ENCODE measurements around the gene TTLL11. TPM values are rescaled to one million over a fixed set of nuclear protein-coding genes. Genes with fewer than 3 reads are reported as not detected.

TTLL11 gene
- polyA plus RNA-seq, 1 donor from 2014 or later = 8.0 TPM

GRCh38 chr9:122138560-122139268 lies 45.6 kb upstream of the TTLL11 start:
- TF ChIP-seq SMC3 (conservative IDR thresholded peaks at IDR 0.05; ENCODE audit: poor library complexity) = no peak
- TF ChIP-seq MXI1 (conservative IDR thresholded peaks at IDR 0.05; ENCODE audit: poor library complexity, severe bottlenecking) = no peak
- TF ChIP-seq POLR2AphosphoS5 (IDR thresholded peaks at IDR 0.05) = no peak
- no peak for TF ChIP-seq EP300 (conservative IDR thresholded peaks at IDR 0.05; ENCODE audit: poor library complexity, severe bottlenecking)
- TF ChIP-seq EZH2 (IDR thresholded peaks at IDR 0.05; ENCODE audit: borderline replicate concordance, insufficient read depth, low read length, poor library complexity, severe bottlenecking) = no peak
- no peak for TF ChIP-seq CTCF (IDR thresholded peaks at IDR 0.05; ENCODE audit: poor library complexity, severe bottlenecking)
- no peak for TF ChIP-seq TAF1 (IDR thresholded peaks at IDR 0.05; ENCODE audit: low read depth)
- no peak overlapping the region for H3K4me3 ChIP-seq (ENCODE audit: low read length)
- H2AFZ ChIP-seq (ENCODE audit: low read depth, low read length) = no peak overlapping the region
- H3K9me3 ChIP-seq (ENCODE audit: low read length) = no peaks in the 10 kb centered on the region
- no peak overlapping the region for H3K27ac ChIP-seq (ENCODE audit: low read length)
- H3F3A ChIP-seq (ENCODE audit: insufficient read depth, low read length, poor library complexity, severe bottlenecking) = no peaks in the 10 kb centered on the region
- H3K27me3 ChIP-seq (ENCODE audit: insufficient read depth, low read depth, low read length) = peaks cover 26% of the 10 kb centered on the region
- H3K79me2 ChIP-seq (replicated peaks; ENCODE audit: insufficient read depth, low read length) = no peaks in the 10 kb centered on the region
- peaks cover 3% of the 10 kb centered on the region for H3K36me3 ChIP-seq (ENCODE audit: insufficient read depth, low read length)
- H3K4me2 ChIP-seq (ENCODE audit: low read length) = no peak overlapping the region
- no peaks in the 10 kb centered on the region for H3K9me2 ChIP-seq (ENCODE audit: insufficient read depth, low read length)
- no peak overlapping the region for H3K9ac ChIP-seq (ENCODE audit: low read length)
- H4K20me1 ChIP-seq (ENCODE audit: insufficient read depth) = no peaks in the 10 kb centered on the region

GRCh38 chr9:122135529-122135859 lies 42.4 kb upstream of the TTLL11 start:
- Histone ChIP-seq H3K27me3 (ENCODE audit: insufficient read depth, low read depth, low read length) (peaks cover 34% of the 10 kb centered on the region), H3K9me2 (ENCODE audit: insufficient read depth, low read length) (no peaks in the 10 kb centered on the region), H2AFZ (ENCODE audit: low read depth, low read length) (no peak overlapping the region), H3F3A (ENCODE audit: insufficient read depth, low read length, poor library complexity, severe bottlenecking) (no peaks in the 10 kb centered on the region), H3K27ac (ENCODE audit: low read length) (no peak overlapping the region), H3K36me3 (ENCODE audit: insufficient read depth, low read length) (no peaks in the 10 kb centered on the region), H3K4me2 (ENCODE audit: low read length) (no peak overlapping the region), H3K9me3 (ENCODE audit: low read length) (no peaks in the 10 kb centered on the region), H4K20me1 (ENCODE audit: insufficient read depth) (no peaks in the 10 kb centered on the region), H3K79me2 (replicated peaks; ENCODE audit: insufficient read depth, low read length) (no peaks in the 10 kb centered on the region), H3K4me3 (ENCODE audit: low read length) (no peak overlapping the region), H3K9ac (ENCODE audit: low read length) (no peak overlapping the region)
- TF ChIP-seq EZH2 (IDR thresholded peaks at IDR 0.05; ENCODE audit: borderline replicate concordance, insufficient read depth, low read length, poor library complexity, severe bottlenecking) (no peak), EP300 (conservative IDR thresholded peaks at IDR 0.05; ENCODE audit: poor library complexity, severe bottlenecking) (no peak), CTCF (IDR thresholded peaks at IDR 0.05; ENCODE audit: poor library complexity, severe bottlenecking) (no peak), TAF1 (IDR thresholded peaks at IDR 0.05; ENCODE audit: low read depth) (no peak), POLR2AphosphoS5 (IDR thresholded peaks at IDR 0.05) (no peak), MXI1 (conservative IDR thresholded peaks at IDR 0.05; ENCODE audit: poor library complexity, severe bottlenecking) (no peak), RAD21 (conservative IDR thresholded peaks at IDR 0.05) (no peak), SMC3 (conservative IDR thresholded peaks at IDR 0.05; ENCODE audit: poor library complexity) (no peak)
- TF ChIP-seq, protein P1, sequence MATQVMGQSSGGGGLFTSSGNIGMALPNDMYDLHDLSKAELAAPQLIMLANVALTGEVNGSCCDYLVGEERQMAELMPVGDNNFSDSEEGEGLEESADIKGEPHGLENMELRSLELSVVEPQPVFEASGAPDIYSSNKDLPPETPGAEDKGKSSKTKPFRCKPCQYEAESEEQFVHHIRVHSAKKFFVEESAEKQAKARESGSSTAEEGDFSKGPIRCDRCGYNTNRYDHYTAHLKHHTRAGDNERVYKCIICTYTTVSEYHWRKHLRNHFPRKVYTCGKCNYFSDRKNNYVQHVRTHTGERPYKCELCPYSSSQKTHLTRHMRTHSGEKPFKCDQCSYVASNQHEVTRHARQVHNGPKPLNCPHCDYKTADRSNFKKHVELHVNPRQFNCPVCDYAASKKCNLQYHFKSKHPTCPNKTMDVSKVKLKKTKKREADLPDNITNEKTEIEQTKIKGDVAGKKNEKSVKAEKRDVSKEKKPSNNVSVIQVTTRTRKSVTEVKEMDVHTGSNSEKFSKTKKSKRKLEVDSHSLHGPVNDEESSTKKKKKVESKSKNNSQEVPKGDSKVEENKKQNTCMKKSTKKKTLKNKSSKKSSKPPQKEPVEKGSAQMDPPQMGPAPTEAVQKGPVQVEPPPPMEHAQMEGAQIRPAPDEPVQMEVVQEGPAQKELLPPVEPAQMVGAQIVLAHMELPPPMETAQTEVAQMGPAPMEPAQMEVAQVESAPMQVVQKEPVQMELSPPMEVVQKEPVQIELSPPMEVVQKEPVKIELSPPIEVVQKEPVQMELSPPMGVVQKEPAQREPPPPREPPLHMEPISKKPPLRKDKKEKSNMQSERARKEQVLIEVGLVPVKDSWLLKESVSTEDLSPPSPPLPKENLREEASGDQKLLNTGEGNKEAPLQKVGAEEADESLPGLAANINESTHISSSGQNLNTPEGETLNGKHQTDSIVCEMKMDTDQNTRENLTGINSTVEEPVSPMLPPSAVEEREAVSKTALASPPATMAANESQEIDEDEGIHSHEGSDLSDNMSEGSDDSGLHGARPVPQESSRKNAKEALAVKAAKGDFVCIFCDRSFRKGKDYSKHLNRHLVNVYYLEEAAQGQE (IDR thresholded peaks at IDR 0.05; ENCODE audit: borderline replicate concordance) = no peak
